AML-193 (cell line): ENCODE results near the gene SDC1.

ENCODE experiments used
- DNase-seq, 2 experiments: peaks; one replicate each; lab custom pipeline; 2025; lab: John Stamatoyannopoulos, UW

The SDC1 gene

GRCh38 chr2:20169796-20170703 is 54.9 kb downstream of the SDC1 start:
- no peak for DNase-seq

- no peak for DNase-seq
Measured at GRCh38 chr2:20168727-20169696, 55.9 kb downstream of the SDC1 start.

- DNase-seq, result no peak
Measured at GRCh38 chr2:20168048-20168726, 56.7 kb downstream of the SDC1 start.

- no peak for DNase-seq
Measured at GRCh38 chr2:20167356-20167755, 57.6 kb downstream of the SDC1 start.

GRCh38 chr2:20165677-20166509 is 59.0 kb downstream of the SDC1 start:
- DNase-seq, result no peak

GRCh38 chr2:20164734-20165478 is 60.0 kb downstream of the SDC1 start:
- DNase-seq, result no peak

GRCh38 chr2:20164061-20164733 is 60.7 kb downstream of the SDC1 start:
- DNase-seq, result no peak

GRCh38 chr2:20159411-20160070 is 65.4 kb downstream of the SDC1 start:
- no peak for DNase-seq

GRCh38 chr2:20157193-20157891 is 67.6 kb downstream of the SDC1 start:
- DNase-seq, result no peak

GRCh38 chr2:20156836-20157192 is 68.1 kb downstream of the SDC1 start:
- DNase-seq, result no peak

GRCh38 chr2:20156076-20156759 is 68.7 kb downstream of the SDC1 start:
- DNase-seq, result no peak

- no peak for DNase-seq
Measured at GRCh38 chr2:20153131-20153851, 71.6 kb downstream of the SDC1 start.

- no peak for DNase-seq
Measured at GRCh38 chr2:20150806-20151571, 73.9 kb downstream of the SDC1 start.
